H1 (cell line): ENCODE results near the gene C8B. TPM values are rescaled to one million over a fixed set of nuclear protein-coding genes. Genes with fewer than 3 reads are reported as not detected.

ENCODE experiments used
- POLR2AphosphoS5 ChIP-seq: IDR thresholded peaks from 2 replicates; pipeline ENCODE4 v1.6.1; 2011; ENCODE audit warnings: low read depth, low read length
- TEAD4 ChIP-seq: IDR thresholded peaks from 2 replicates; pipeline ENCODE4 v1.6.1; 2012; ENCODE audit warnings: low read depth, low read length, inconsistent platforms, mixed read lengths
- polyA plus RNA-seq, 7 experiments: library from polyadenylated mRNA; depleted of rRNA in 3 of 7; stranded (reverse) in 5 of 7; unstranded in 2 of 7; fragments of >200 nt in 5 of 7; fragments of 200-250 nt in 2 of 7; gene quantifications; 1 replicate in 5 of 7; 2 replicates in 1 of 7; 4 replicates in 1 of 7; pipeline versions ENCODE4 v1.2.1 to v1.2.3, GENCODE V29; 2011 to 2013; ENCODE audit warnings: missing spikeins in 2 of 7, mixed read lengths in 2 of 7
- total RNA-seq: library from RNA; stranded (reverse); fragmentation: NEBNext Ultra II Directional; extraction: Animal tissue kit (Norgen Biotek cat#: 25700); gene quantifications from 2 replicates; pipeline ENCODE4 v1.2.1, GENCODE V29; 2021
- TF ChIP-seq, protein P1 (sequence below): IDR thresholded peaks from 2 replicates; pipeline ENCODE4 v1.6.1; 2011; ENCODE audit warnings: low read length, improper control_type of control experiment

C8B gene
- total and polyA plus RNA-seq, 2 of the 8 experiments (the other 6 are each of a cell fraction or from before 2014, with no cell fraction given) = not detected

DNA sequence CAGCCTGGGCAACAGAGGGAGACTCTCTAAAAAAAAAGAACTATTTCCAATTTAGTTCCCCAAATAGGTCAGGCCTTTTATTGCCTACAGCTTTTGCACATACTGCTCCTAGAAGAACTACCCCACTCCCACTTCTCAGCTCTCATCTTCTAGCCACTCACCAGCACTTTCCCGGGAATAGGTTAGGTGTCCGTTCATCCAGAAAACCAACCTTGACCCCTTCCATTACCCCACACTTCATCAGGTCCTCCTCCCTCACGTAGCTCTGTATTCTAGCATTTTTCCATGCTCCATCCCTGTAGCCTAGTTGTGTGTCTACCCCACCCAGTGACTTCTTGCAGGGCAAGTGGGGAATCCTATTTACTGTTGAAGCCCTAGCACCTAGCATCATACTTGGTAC lies 42.6 kb downstream of the C8B start (continued):
- TF ChIP-seq, protein P1, sequence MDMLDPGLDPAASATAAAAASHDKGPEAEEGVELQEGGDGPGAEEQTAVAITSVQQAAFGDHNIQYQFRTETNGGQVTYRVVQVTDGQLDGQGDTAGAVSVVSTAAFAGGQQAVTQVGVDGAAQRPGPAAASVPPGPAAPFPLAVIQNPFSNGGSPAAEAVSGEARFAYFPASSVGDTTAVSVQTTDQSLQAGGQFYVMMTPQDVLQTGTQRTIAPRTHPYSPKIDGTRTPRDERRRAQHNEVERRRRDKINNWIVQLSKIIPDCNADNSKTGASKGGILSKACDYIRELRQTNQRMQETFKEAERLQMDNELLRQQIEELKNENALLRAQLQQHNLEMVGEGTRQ = no peak
- TF ChIP-seq TEAD4 = no peak
- TF ChIP-seq POLR2AphosphoS5 = no peak
- TF ChIP-seq, all 59 proteins: peak for 0
